IPS-20b (cell line): ENCODE measurements around the gene EHD1.

Experiments
- H3K27ac ChIP-seq: one replicate; pipeline ENCODE4 v1.5.1; 2013; ENCODE audit warnings: low read length
- H3K27me3 ChIP-seq: 2 replicates; pipeline ENCODE4 v1.6.1; 2013; ENCODE audit warnings: mild to moderate bottlenecking, low read length, inconsistent platforms; ENCODE audit not compliant: insufficient read depth
- H3K36me3 ChIP-seq: 2 replicates; pipeline ENCODE4 v1.6.1; 2013; ENCODE audit warnings: low read depth, mild to moderate bottlenecking, inconsistent platforms, low read length, moderate library complexity; ENCODE audit not compliant: insufficient read depth
- H3K4me1 ChIP-seq: 2 replicates; pipeline ENCODE4 v1.6.1; 2013; ENCODE audit warnings: mild to moderate bottlenecking, control low read depth, inconsistent platforms, low read length, moderate library complexity; ENCODE audit not compliant: insufficient read depth
- H3K4me3 ChIP-seq: 2 replicates; pipeline ENCODE4 v1.5.1; 2013; ENCODE audit warnings: mild to moderate bottlenecking, low read length, inconsistent platforms
- H3K9ac ChIP-seq: 2 replicates; pipeline ENCODE4 v1.6.1; 2013; ENCODE audit warnings: low read depth, mild to moderate bottlenecking, inconsistent platforms, low read length, moderate library complexity
- H3K9me3 ChIP-seq: 2 replicates; pipeline ENCODE4 v1.6.1; 2013; ENCODE audit warnings: mild to moderate bottlenecking, low read depth, low read length, inconsistent platforms; ENCODE audit not compliant: insufficient read depth

EHD1 gene

GRCh38 chr11:64917663-64917995 is 39.2 kb upstream of the EHD1 start:
- Histone ChIP-seq H3K27ac (peak overlapping the region; percentile 12), H3K9me3 (no peaks in the 10 kb centered on the region), H3K4me3 (peak overlapping the region; percentile 99), H3K4me1 (peaks cover 5% of the 10 kb centered on the region; the same call in 1 of the 2 replicates), H3K9ac (peak overlapping the region; percentile 84; the same call in 1 of the 2 replicates), H3K36me3 (peaks cover 6% of the 10 kb centered on the region; the same call in 1 of the 2 replicates), H3K27me3 (no peaks in the 10 kb centered on the region)

DNA sequence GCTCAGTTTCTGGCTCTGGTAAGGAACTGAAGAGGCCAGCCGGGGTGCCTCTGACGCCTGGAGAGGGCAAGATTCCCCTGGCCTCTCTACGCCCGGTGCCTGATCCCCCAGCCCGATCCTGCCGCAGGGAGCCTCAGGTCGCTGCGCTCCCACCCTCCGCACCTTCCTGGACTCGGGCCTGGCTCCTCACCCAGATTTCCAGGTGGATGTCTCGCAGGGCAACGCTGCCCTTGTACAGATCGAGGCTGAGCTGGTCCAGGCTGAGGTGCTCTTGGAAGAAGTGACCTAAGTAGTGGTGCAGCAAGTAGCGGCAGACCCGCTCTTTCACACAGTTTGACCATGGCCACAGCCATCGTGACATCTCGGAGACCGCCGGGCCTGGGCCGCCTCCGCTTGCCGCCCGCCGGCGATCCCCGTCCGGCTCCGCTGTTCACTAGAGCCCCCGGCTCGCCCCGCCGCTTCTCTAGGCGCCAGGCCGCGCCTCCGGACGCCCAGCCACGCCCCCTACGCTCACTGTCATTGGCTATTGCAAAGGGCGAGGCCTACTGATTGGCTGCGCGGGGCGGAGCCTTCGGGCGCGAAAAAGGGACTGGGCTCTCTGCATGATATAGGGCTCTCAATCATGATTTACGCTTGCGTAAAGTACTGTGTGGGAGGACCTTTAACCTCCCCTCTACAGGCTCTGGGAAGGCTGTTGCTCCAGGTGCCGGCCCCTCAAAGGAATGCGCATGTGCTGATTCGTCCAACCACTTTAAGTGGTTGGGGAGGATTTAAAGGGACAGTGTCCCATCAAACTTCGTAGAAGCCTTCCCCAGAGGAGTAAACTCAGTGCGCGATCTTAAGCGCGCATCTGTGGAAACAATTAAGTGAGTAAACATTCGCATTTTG is 38.6 kb upstream of the EHD1 start, which contains the start of gene ATG2A:
ATG2A (minus strand) TSS at position 435 of the 888 bp plus-strand sequence; CDS start at position 361, 74 bp downstream.
- Histone ChIP-seq H3K4me1 (peaks cover 5% of the 10 kb centered on the region; the same call in 1 of the 2 replicates), H3K9ac (peak within 1 kb of the TSS; percentile 98), H3K4me3 (peak within 1 kb of the TSS; percentile 99), H3K27me3 (no peaks in the 10 kb centered on the region), H3K36me3 (peaks cover 6% of the 10 kb centered on the region; the same call in 1 of the 2 replicates), H3K27ac (peak within 1 kb of the TSS; percentile 75), H3K9me3 (no peaks in the 10 kb centered on the region)

- peak overlapping the region; percentile 98 for H3K9ac ChIP-seq
- H3K9me3 ChIP-seq, result no peaks in the 10 kb centered on the region
- no peaks in the 10 kb centered on the region for H3K27me3 ChIP-seq
- peak overlapping the region; percentile 99 for H3K4me3 ChIP-seq
- peak overlapping the region; percentile 75 for H3K27ac ChIP-seq
- H3K36me3 ChIP-seq, result peaks cover 12% of the 10 kb centered on the region
- peaks cover 5% of the 10 kb centered on the region; the same call in 1 of the 2 replicates for H3K4me1 ChIP-seq
Measured at GRCh38 chr11:64916040-64916774, 37.8 kb upstream of the EHD1 start.

- H3K27ac ChIP-seq, result no peak overlapping the region
- H3K4me3 ChIP-seq, result no peak overlapping the region
- no peaks in the 10 kb centered on the region for H3K9me3 ChIP-seq
- H3K9ac ChIP-seq, result peak overlapping the region; percentile 98; the same call in 1 of the 2 replicates
- peaks cover 5% of the 10 kb centered on the region; the same call in 1 of the 2 replicates for H3K4me1 ChIP-seq
- peaks cover 20% of the 10 kb centered on the region for H3K36me3 ChIP-seq
- H3K27me3 ChIP-seq, result no peaks in the 10 kb centered on the region
Measured at GRCh38 chr11:64915376-64915887, 37.0 kb upstream of the EHD1 start.

DNA sequence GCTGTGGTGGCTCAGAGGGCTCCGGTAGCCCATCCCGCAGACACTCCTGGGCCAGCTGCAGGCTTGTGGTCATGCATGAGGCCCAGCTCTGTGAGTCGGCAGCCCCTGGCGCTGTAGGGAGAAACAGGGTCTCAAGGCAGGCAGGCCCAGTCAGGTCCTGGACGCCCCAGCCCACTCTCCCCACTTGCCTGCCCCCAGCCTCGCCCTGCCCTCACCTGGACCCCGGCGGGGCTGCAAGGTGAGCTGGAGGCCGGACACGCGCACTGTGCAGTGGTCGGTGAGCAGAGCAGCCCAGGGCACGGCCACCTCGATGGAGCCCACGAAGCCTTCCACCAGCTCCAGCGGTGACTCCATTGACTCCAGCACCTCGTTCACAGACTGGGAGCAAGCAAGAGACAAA is 35.7 kb upstream of the EHD1 start:
- no peak overlapping the region for H3K4me3 ChIP-seq
- no peaks in the 10 kb centered on the region for H3K27me3 ChIP-seq

GRCh38 chr11:64913171-64913727 is 34.8 kb upstream of the EHD1 start:
- no peak overlapping the region for H3K27ac ChIP-seq
- no peak overlapping the region for H3K9ac ChIP-seq
- peaks cover 5% of the 10 kb centered on the region; the same call in 1 of the 2 replicates for H3K4me1 ChIP-seq
- peaks cover 28% of the 10 kb centered on the region for H3K36me3 ChIP-seq
- H3K4me3 ChIP-seq, result no peak overlapping the region
- no peaks in the 10 kb centered on the region for H3K9me3 ChIP-seq
- no peaks in the 10 kb centered on the region for H3K27me3 ChIP-seq

More for the DNA sequence above, 35.7 kb upstream of the EHD1 start:
- H3K9ac ChIP-seq, result no peak overlapping the region
- H3K9me3 ChIP-seq, result no peaks in the 10 kb centered on the region
- H3K27ac ChIP-seq, result no peak overlapping the region
- peaks cover 5% of the 10 kb centered on the region; the same call in 1 of the 2 replicates for H3K4me1 ChIP-seq
- H3K36me3 ChIP-seq, result peaks cover 26% of the 10 kb centered on the region

DNA sequence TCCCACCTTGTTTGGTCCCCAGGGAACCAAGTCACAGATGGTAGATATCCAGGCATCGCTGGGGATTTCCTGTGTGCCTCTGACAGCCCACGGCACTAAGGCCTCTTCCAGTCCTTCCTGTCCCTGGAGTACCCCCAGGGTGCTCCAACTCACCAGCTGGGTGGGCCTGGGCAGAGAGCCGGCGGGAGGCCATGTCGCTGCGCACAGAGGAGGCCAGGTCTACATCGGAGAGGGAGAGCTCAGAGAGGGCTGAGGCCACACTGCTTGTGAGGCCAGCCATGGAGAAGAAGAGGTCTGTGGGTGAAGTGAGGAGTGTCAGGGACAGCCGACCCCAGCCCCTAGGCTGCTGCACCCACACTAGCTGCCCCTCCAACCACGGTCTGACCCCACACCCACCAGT is 33.3 kb upstream of the EHD1 start:
- Histone ChIP-seq H3K9me3 (no peaks in the 10 kb centered on the region), H3K4me3 (no peak overlapping the region), H3K27ac (no peak overlapping the region), H3K36me3 (peaks cover 41% of the 10 kb centered on the region), H3K9ac (no peak overlapping the region), H3K27me3 (no peaks in the 10 kb centered on the region), H3K4me1 (peaks cover 5% of the 10 kb centered on the region; the same call in 1 of the 2 replicates)

DNA sequence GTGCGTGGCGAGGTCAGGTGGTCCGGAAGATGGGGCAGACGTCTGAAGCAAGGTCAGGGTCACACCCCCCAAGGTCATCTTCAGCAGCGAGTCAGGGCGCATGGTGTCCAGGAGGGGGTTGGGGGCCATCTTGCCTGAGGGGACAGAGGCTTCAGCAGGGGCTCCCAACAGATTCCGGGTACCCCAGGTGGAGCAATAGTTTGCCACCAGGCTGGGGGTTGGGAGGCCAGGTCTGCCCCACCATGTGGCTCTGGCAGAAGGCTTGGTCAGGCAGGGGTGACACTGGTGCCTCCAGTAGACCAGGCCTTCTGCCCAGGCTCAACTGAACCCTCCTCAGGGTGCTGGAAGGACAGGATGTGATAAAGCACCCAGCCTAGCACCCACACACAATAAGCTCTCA is 32.7 kb upstream of the EHD1 start:
- H3K4me3 ChIP-seq, result no peak overlapping the region
- H3K4me1 ChIP-seq, result peaks cover 4% of the 10 kb centered on the region; the same call in 1 of the 2 replicates
- no peaks in the 10 kb centered on the region for H3K27me3 ChIP-seq
- H3K27ac ChIP-seq, result no peak overlapping the region
- H3K9me3 ChIP-seq, result no peaks in the 10 kb centered on the region
- peaks cover 43% of the 10 kb centered on the region for H3K36me3 ChIP-seq
- H3K9ac ChIP-seq, result no peak overlapping the region

- Histone ChIP-seq H3K36me3 (peaks cover 47% of the 10 kb centered on the region), H3K9ac (no peak overlapping the region), H3K4me3 (no peak overlapping the region)
Measured at GRCh38 chr11:64910451-64911093, 32.2 kb upstream of the EHD1 start.

GRCh38 chr11:64909653-64910343 is 31.4 kb upstream of the EHD1 start:
- Histone ChIP-seq H3K9ac (no peak overlapping the region), H3K4me3 (no peak overlapping the region), H3K36me3 (peaks cover 54% of the 10 kb centered on the region), H3K27ac (no peak overlapping the region), H3K9me3 (no peaks in the 10 kb centered on the region), H3K4me1 (no peaks in the 10 kb centered on the region), H3K27me3 (no peaks in the 10 kb centered on the region)

More at GRCh38 chr11:64910451-64911093, 32.2 kb upstream of the EHD1 start:
- no peaks in the 10 kb centered on the region for H3K4me1 ChIP-seq
- no peaks in the 10 kb centered on the region for H3K27me3 ChIP-seq
- no peaks in the 10 kb centered on the region for H3K9me3 ChIP-seq
- no peak overlapping the region for H3K27ac ChIP-seq
